Peyer's patch (tissue), 4 donors: ENCODE data around the gene SMO.

Experiments used
- POLR2A ChIP-seq, 2 donors: fragments of 450-650 bp; IDR thresholded peaks; one replicate each; pipeline ENCODE4 v1.5.1; 2017; ENCODE audit warnings: antibody characterized with exemption in 2 of 2, mild to moderate bottlenecking in 2 of 2, moderate library complexity in 2 of 2
- TF ChIP-seq, protein P1 (sequence below), 6 experiments: fragments of 450-650 bp in 4 of 6; fragments of 200-600 bp in 2 of 6; sonication (generic) in 1 of 6; IDR thresholded peaks; one replicate each; pipeline ENCODE4 v1.5.1; 2017 to 2019; ENCODE audit warnings: antibody characterized with exemption in 6 of 6, mild to moderate bottlenecking in 3 of 6, moderate library complexity in 1 of 6

DNA sequence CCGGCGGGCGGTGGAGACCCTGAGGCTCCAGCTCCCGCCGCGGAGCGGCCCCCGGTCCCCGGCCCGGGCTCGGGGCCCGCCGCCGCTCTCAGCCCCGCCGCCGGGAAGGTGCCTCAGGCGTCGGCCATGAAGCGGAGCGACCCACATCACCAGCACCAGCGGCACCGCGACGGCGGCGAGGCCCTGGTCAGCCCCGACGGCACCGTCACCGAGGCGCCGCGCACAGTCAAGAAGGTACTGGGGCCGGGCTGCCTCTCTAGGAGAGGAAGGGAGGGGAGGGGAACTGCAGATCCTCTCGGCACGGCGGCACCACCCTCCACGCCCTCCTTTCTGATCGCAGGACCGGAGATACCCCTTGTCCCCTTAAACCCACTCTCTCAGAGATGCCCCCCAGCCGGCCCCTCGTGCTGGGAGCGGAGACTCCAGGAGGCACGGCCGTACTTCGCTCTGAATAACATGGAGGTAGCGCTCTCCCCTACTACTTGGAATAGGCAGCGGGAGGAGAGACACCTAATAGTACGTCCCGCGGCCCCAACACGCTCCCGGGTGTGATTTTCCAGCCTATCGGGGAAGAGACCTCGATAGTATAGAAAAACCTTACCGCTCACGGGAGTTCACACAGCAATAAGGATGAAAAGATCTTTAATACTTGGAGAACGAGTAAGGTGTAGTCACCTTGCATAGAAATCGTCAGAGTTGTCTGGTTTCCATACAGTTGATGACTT, 36.9 kb downstream of the SMO start:
- TF ChIP-seq, protein P1, sequence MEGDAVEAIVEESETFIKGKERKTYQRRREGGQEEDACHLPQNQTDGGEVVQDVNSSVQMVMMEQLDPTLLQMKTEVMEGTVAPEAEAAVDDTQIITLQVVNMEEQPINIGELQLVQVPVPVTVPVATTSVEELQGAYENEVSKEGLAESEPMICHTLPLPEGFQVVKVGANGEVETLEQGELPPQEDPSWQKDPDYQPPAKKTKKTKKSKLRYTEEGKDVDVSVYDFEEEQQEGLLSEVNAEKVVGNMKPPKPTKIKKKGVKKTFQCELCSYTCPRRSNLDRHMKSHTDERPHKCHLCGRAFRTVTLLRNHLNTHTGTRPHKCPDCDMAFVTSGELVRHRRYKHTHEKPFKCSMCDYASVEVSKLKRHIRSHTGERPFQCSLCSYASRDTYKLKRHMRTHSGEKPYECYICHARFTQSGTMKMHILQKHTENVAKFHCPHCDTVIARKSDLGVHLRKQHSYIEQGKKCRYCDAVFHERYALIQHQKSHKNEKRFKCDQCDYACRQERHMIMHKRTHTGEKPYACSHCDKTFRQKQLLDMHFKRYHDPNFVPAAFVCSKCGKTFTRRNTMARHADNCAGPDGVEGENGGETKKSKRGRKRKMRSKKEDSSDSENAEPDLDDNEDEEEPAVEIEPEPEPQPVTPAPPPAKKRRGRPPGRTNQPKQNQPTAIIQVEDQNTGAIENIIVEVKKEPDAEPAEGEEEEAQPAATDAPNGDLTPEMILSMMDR (IDR thresholded peaks at IDR 0.05): no peak
- TF ChIP-seq POLR2A (IDR thresholded peaks at IDR 0.05): no peak
